ENCODE measurements around the gene GRIK2. TPM values are rescaled to one million over a fixed set of nuclear protein-coding genes. Genes with fewer than 3 reads are reported as not detected.

Gene GRIK2
- total and polyA plus RNA-seq, 12 donors: 0.09 to 10.6 (median 1.9) TPM

- H3K4me1 ChIP-seq (replicated peaks in 1 of 2): no peaks in the 10 kb centered on the region
- WGBS, 4 donors: 67 to 79% (median 71%) methylated on average over 3 of the region's 3 CpGs
- H3K27me3 ChIP-seq: no peaks in the 10 kb centered on the region
- no peak overlapping the region for H3K27ac ChIP-seq
- no peak for DNase-seq
- no peak overlapping the region for H3K4me3 ChIP-seq
- H3K9me3 ChIP-seq (replicated peaks in 1 of 3): no peaks in the 10 kb centered on the region
- TF ChIP-seq, protein P1, sequence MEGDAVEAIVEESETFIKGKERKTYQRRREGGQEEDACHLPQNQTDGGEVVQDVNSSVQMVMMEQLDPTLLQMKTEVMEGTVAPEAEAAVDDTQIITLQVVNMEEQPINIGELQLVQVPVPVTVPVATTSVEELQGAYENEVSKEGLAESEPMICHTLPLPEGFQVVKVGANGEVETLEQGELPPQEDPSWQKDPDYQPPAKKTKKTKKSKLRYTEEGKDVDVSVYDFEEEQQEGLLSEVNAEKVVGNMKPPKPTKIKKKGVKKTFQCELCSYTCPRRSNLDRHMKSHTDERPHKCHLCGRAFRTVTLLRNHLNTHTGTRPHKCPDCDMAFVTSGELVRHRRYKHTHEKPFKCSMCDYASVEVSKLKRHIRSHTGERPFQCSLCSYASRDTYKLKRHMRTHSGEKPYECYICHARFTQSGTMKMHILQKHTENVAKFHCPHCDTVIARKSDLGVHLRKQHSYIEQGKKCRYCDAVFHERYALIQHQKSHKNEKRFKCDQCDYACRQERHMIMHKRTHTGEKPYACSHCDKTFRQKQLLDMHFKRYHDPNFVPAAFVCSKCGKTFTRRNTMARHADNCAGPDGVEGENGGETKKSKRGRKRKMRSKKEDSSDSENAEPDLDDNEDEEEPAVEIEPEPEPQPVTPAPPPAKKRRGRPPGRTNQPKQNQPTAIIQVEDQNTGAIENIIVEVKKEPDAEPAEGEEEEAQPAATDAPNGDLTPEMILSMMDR (IDR thresholded peaks at IDR 0.05): no peak
- no peak for TF ChIP-seq POLR2A (IDR thresholded peaks at IDR 0.05)
- intact Hi-C loops (cut with DNase I): no loop called here
- no peaks in the 10 kb centered on the region for H3K36me3 ChIP-seq (replicated peaks in 1 of 2)
Observed at GRCh38 chr6:101486726-101487125, 93.2 kb downstream of the GRIK2 start.

GRCh38 chr6:101489456-101489855 is 95.9 kb downstream of the GRIK2 start:
- Histone ChIP-seq H3K36me3 (replicated peaks in 1 of 2) (no peaks in the 10 kb centered on the region), H3K27ac (no peak overlapping the region), H3K9me3 (replicated peaks in 1 of 3) (no peaks in the 10 kb centered on the region), H3K27me3 (no peaks in the 10 kb centered on the region), H3K4me1 (replicated peaks in 1 of 2) (no peaks in the 10 kb centered on the region), H3K4me3 (no peak overlapping the region)
- TF ChIP-seq, protein P1 (IDR thresholded peaks at IDR 0.05): no peak
- DNase-seq: no peak
- intact Hi-C loops (cut with DNase I): no loop called here

DNA sequence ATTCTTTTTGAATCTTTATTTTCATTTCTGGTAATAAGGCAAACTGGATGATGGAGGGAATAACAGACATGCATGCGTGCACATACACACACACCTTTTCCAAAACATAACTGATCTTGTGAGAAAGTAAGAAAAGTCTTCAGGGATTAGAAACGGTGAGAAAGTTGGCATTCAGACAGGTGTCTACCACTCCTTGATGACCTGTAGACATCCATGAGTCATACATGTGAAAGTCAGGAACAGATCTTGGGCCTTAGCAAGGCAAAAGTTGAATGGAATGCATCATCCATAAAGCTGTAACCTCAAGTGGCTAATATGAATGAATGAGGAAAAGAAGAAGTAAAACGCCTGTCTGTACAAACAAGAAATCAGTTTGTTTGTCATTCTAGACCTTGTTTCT is 97.3 kb downstream of the GRIK2 start:
- Histone ChIP-seq H3K4me3 (no peak overlapping the region), H3K4me1 (replicated peaks in 1 of 2) (no peaks in the 10 kb centered on the region), H3K27ac (no peak overlapping the region), H3K36me3 (replicated peaks in 1 of 2) (no peaks in the 10 kb centered on the region), H3K9me3 (replicated peaks in 1 of 3) (no peaks in the 10 kb centered on the region), H3K27me3 (no peaks in the 10 kb centered on the region)
- TF ChIP-seq, protein P1 (IDR thresholded peaks at IDR 0.05): no peak
- TF ChIP-seq POLR2A (IDR thresholded peaks at IDR 0.05): no peak
- 56 to 83% (median 68%) methylated on average over 3 of the region's 3 CpGs for WGBS, 4 donors
- intact Hi-C loops (cut with DNase I): no loop called here
- DNase-seq: no peak

DNA sequence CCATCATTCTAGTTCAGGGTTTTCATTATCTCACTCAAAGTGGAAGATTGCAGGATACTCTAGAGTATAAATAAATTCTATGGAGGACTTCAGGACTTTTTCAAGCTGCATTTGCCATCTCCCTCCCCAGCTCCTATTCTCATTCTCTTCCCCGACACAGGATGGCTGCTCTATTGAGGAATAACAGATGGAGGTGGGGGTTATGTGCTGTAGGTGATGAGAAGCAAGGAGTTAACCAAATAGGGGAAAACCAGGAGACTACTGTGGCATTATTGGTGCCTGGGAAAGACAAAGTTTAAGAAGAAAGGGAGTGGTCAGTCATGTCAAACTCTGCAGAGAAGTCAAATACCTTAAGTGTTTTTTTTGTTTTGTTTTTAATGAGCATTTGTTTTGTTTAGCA is 109.3 kb downstream of the GRIK2 start:
- no peak overlapping the region for H3K4me3 ChIP-seq
- no peaks in the 10 kb centered on the region for H3K9me3 ChIP-seq (replicated peaks in 1 of 3)
- H3K36me3 ChIP-seq (replicated peaks in 1 of 2): no peaks in the 10 kb centered on the region
- no peaks in the 10 kb centered on the region for H3K4me1 ChIP-seq (replicated peaks in 1 of 2)
- whole genome bisulfite sequencing, 4 donors: 44 to 68% (median 55%) methylated on average over 1 of the region's 1 CpG
- no peak for DNase-seq
- intact Hi-C loops (cut with DNase I): no loop called here
- no peaks in the 10 kb centered on the region for H3K27me3 ChIP-seq
- TF ChIP-seq, protein P1 (IDR thresholded peaks at IDR 0.05): no peak
- no peak for TF ChIP-seq POLR2A (IDR thresholded peaks at IDR 0.05)
- H3K27ac ChIP-seq: no peak overlapping the region

All from adrenal gland (tissue), 12 donors.